Prostate gland (tissue), 2 donors: ENCODE data around the gene SLC39A11. TPM values are rescaled to one million over a fixed set of nuclear protein-coding genes. Genes with fewer than 3 reads are reported as not detected.

Source experiments
- DNase-seq: peaks from one replicate; pipeline ENCODE4 v3.0.0-alpha.2; 2019; ENCODE audit warnings: low spot score
- H3K27ac ChIP-seq, 2 donors: fragments of 200-600 bp; sonication (generic); 2 replicates each; pipeline ENCODE4 v1.5.1; 2017 to 2019
- H3K27me3 ChIP-seq: fragments of 200-600 bp; sonication (generic); replicated peaks from 2 replicates; pipeline ENCODE4 v1.5.1; 2019; ENCODE audit not compliant: insufficient read depth
- H3K36me3 ChIP-seq, 2 donors: fragments of 200-600 bp; sonication (generic); 1 replicate in 1 of 2; 2 replicates in 1 of 2; pipeline versions ENCODE4 v1.5.1 to v1.8.1; 2017 to 2019
- H3K4me1 ChIP-seq: fragments of 200-600 bp; sonication (generic); replicated peaks from 2 replicates; pipeline ENCODE4 v1.5.1; 2019
- H3K4me3 ChIP-seq, 2 donors: fragments of 200-600 bp; sonication (generic); 2 replicates each; pipeline ENCODE4 v1.5.1; 2017 to 2019
- H3K9me3 ChIP-seq: fragments of 200-600 bp; sonication (generic); 2 replicates; pipeline ENCODE4 v1.5.1; 2017
- CTCF ChIP-seq, 4 experiments: fragments of 200-600 bp in 2 of 4; fragments of 450-650 bp in 2 of 4; sonication (generic) in 2 of 4; IDR thresholded peaks; 1 replicate in 3 of 4; 2 replicates in 1 of 4; pipeline ENCODE4 v1.5.1; 2016 to 2019; ENCODE audit warnings: antibody characterized with exemption in 4 of 4, mild to moderate bottlenecking in 2 of 4, moderate library complexity in 2 of 4
- POLR2A ChIP-seq: fragments of 450-650 bp; IDR thresholded peaks from one replicate; pipeline ENCODE4 v1.6.1; 2016; ENCODE audit warnings: antibody characterized with exemption, mild to moderate bottlenecking
- POLR2AphosphoS5 ChIP-seq: sonication (generic); formaldehyde crosslinking; IDR thresholded peaks from one replicate; pipeline ENCODE4 v1.6.1; 2017; ENCODE audit warnings: antibody characterized with exemption
- WGBS: methylation state at CpG from one replicate; pipeline ENCODE4 v1.1.5; 2018; 5-methylcytosine and 5-hydroxymethylcytosine counted together
- intact Hi-C: fragments of 100-400 bp; cut with DNase I; formaldehyde crosslinking; loops from one replicate; pipeline ENCODE4 v1.14.2; 2022
- total RNA-seq, 2 donors: library from RNA; depleted of rRNA; stranded (reverse); fragments of >200 nt; gene quantifications; one replicate each; pipeline ENCODE4 v1.1.0, GENCODE V29; 2016

SLC39A11 gene
- total RNA-seq, 2 donors from 2014 or later: 15.1 to 29.7 TPM

- Histone ChIP-seq H3K27ac (no peak overlapping the region), H3K36me3 (no peaks in the 10 kb centered on the region), H3K4me1 (no peaks in the 10 kb centered on the region), H3K4me3 (no peak overlapping the region), H3K9me3 (no peaks in the 10 kb centered on the region), H3K27me3 (no peaks in the 10 kb centered on the region)
- DNase-seq: no peak
- WGBS: 72% methylated on average over 5 of the region's 5 CpGs
- TF ChIP-seq POLR2A (no peak), POLR2AphosphoS5 (no peak), CTCF (IDR thresholded peaks at IDR 0.05) (no peak)
- intact Hi-C loops: no loop called here
Observed at GRCh38 chr17:72751746-72752145, 340.7 kb downstream of the SLC39A11 start.

GRCh38 chr17:72749119-72749572 lies 343.3 kb downstream of the SLC39A11 start:
- DNase-seq: no peak
- Histone ChIP-seq H3K36me3 (no peaks in the 10 kb centered on the region), H3K27ac (no peak overlapping the region), H3K27me3 (no peaks in the 10 kb centered on the region), H3K4me3 (no peak overlapping the region), H3K9me3 (no peaks in the 10 kb centered on the region), H3K4me1 (no peaks in the 10 kb centered on the region)
- TF ChIP-seq POLR2A: no peak
- TF ChIP-seq POLR2AphosphoS5: no peak
- TF ChIP-seq CTCF (IDR thresholded peaks at IDR 0.05): no peak
- intact Hi-C loops: no loop called here
- WGBS: 91% methylated on average over 6 of the region's 6 CpGs

- Histone ChIP-seq H3K27ac (no peak overlapping the region), H3K4me3 (no peak overlapping the region)
- TF ChIP-seq CTCF (IDR thresholded peaks at IDR 0.05): no peak
- no peak for TF ChIP-seq POLR2AphosphoS5
- no peak for TF ChIP-seq POLR2A
Observed at GRCh38 chr17:72747501-72747900, 345.0 kb downstream of the SLC39A11 start.

GRCh38 chr17:72745241-72745640 lies 347.2 kb downstream of the SLC39A11 start:
- H3K36me3 ChIP-seq: no peaks in the 10 kb centered on the region
- intact Hi-C loops: no loop called here
- 98% methylated on average over 2 of the region's 2 CpGs for WGBS

More at GRCh38 chr17:72747501-72747900, 345.0 kb downstream of the SLC39A11 start:
- no peaks in the 10 kb centered on the region for H3K4me1 ChIP-seq
- intact Hi-C loops: no loop called here
- DNase-seq: no peak
- H3K9me3 ChIP-seq: no peaks in the 10 kb centered on the region
- 83% methylated on average over 5 of the region's 5 CpGs for WGBS
- no peaks in the 10 kb centered on the region for H3K36me3 ChIP-seq
- no peaks in the 10 kb centered on the region for H3K27me3 ChIP-seq

More at GRCh38 chr17:72745241-72745640, 347.2 kb downstream of the SLC39A11 start:
- Histone ChIP-seq H3K27ac (no peak overlapping the region), H3K27me3 (no peaks in the 10 kb centered on the region), H3K9me3 (no peaks in the 10 kb centered on the region), H3K4me1 (no peaks in the 10 kb centered on the region), H3K4me3 (no peak overlapping the region)
- no peak for TF ChIP-seq POLR2AphosphoS5
- no peak for TF ChIP-seq POLR2A
- TF ChIP-seq CTCF (IDR thresholded peaks at IDR 0.05): no peak
- DNase-seq: no peak
